A204.1 (cell line): ENCODE measurements around the gene CMTM4.
"Not testable (repeated sequence)": the region's sequence is repeated elsewhere in the genome, so short reads cannot be mapped to it uniquely, and the experiment has no call there.

Experiments
- FAIRE-seq: peaks from 2 replicates; lab custom pipeline; 2012; peaks lifted over from hg19 to GRCh38; lab: Jason Lieb, UNC

The CMTM4 gene

GRCh38 chr16:66592241-66592640 is 104.3 kb downstream of the CMTM4 start:
- no peak for FAIRE-seq

- FAIRE-seq = no peak
Measured at GRCh38 chr16:66591018-66591417, 105.5 kb downstream of the CMTM4 start.

- no peak for FAIRE-seq
Measured at GRCh38 chr16:66590322-66590721, 106.2 kb downstream of the CMTM4 start.

DNA sequence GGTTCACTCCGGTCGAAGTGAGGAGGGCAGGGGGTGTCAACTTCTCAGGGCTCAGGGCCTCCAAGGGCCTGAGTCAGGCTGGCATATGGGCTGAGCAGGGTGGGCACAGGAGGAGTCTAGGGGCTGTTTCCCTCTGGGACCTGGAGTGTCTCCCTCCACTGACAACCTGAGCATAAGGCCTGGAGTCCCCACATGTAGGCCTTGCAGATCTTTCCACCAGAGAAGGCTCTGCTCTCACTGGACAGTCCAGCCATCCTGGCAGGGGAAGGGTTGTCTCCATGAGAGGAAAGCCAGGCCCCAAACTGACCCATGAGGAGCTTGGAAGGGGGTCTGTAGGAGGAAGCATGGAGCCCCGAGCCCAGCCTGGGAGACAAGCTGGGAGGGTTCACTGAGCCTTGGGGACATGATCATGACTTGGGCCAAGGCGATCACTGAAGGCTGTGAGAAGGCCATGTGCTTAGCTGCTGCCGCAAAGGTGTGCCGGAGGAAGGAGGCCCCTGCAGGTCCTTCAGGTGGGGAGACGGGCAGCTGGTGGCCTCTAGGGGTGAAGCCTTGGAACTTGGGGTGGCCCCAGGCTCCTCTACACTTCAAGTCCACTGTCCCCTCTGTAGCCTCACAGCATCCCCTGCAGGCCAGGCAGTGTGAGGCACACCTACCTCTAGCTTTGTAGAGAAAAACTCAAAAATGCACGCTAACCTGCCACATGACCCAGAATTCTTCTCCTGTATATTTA is 107.4 kb downstream of the CMTM4 start:
- no peak for FAIRE-seq

GRCh38 chr16:66587881-66588600 is 108.5 kb downstream of the CMTM4 start:
- FAIRE-seq = no peak

GRCh38 chr16:66585481-66586239 is 110.9 kb downstream of the CMTM4 start:
- no peak for FAIRE-seq

GRCh38 chr16:66581246-66581952 is 115.1 kb downstream of the CMTM4 start:
- FAIRE-seq = no peak

- no peak for FAIRE-seq
Measured at GRCh38 chr16:66580605-66581209, 115.8 kb downstream of the CMTM4 start.

DNA sequence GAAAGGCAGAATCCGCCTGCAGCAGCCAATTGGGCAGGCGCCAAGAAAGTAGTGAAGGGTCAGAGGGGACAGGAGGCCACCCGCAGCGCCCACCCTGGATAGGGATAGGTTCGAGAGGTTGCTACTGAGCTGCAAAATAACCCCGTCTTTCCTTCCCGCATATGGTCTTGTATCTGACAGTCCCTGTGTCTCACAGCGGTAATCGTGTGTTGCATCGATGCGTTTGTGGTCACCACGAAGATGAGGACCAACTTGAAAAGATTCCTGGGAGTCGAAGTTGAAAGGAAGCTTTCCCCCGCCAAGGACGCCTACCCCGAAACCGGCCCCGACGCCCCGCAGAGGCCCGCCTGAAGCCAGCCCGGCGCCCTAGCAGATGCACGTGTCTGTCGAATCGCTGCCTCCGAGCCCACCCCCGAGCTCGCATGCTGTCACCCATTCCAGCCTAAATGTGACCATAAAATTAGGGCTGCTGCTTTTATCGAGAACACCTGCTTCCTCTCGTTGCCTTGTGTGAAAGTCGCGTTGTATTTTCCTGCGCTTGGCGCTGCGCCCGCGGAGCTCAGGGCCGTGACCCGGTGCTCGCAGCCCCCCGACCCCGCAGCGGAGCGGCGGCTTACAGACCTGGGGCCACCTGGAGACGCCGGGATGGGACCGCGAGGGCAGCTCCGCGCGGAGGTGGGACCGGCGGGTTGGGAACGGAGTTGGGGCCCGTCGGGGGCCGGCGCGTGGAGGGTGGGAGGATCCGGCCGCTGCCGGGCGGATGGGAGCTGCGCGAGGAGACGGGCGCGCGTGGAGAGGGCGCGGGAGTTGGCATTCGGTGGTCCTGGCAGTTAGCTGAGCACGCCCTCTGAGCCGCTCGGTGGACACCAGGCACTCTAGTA is 117.7 kb downstream of the CMTM4 start, which contains the start of gene CMTM2:
Gene CMTM2 (plus strand): TSS at position 813 of the 881 bp plus-strand sequence. CDS start 145 bp downstream, outside the sequence.
- FAIRE-seq = no peak

DNA sequence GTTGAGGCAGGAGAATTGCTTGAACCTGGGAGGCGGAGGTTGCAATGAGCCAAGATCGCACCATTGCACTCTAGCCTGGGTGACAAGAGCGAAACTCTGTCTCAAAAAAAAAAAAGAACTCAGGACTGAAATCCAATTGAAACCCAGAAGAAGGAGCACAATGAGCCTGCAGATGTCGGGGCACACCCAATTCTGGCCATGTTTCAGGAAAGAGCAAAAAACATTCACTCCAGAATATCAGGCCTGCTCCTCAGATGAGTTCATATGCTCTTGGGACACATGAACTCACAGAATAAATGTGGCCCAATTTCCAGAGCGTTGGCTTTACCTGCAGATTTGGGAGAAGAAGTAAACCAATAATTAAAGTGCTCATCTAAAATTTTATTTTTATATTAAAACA is 120.2 kb downstream of the CMTM4 start:
- FAIRE-seq = no peak

DNA sequence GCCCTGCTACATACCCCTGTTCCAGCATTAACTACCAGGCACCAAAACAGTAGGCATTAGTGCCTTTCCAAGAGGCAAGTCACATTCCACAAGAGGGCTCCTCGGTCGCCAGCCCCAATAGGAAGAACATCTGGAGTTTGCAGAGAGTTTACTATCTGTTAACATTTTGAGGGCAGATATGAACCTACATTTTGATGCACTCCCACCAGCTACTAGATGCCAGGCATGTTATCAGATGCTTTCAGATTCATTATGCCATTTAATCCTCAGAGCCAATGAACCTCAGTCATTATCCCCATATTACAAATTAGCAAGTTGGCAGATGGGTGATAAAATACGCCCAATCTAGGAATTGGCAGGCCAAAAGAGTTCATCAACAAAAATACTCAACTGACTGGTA is 121.5 kb downstream of the CMTM4 start:
- FAIRE-seq = no peak

GRCh38 chr16:66574531-66574930 is 122.0 kb downstream of the CMTM4 start:
- no peak for FAIRE-seq

DNA sequence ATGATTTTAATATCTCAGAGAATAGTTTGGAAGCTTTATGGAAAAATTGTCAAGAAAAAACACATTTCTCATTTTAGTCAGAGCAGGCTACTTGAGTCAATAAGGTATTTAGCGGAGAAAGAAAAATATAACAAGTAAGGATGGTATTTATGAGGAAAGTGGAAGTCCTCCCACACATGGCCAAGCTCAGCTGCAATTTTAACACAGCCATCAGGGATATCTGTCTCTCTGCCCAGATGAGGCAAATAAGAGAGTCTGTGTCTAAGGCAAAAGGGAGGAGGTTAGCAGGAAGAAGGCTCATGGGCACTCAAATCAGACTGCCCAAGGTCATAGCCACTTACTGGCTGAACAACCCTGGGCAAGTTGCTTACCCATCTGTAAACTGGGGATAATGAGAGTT is 122.5 kb downstream of the CMTM4 start:
- FAIRE-seq = no peak

- no peak for FAIRE-seq
Measured at GRCh38 chr16:66572356-66572755, 124.2 kb downstream of the CMTM4 start.

- no peak for FAIRE-seq
Measured at GRCh38 chr16:66569827-66570405, 126.6 kb downstream of the CMTM4 start.

- no peak for FAIRE-seq
Measured at GRCh38 chr16:66569131-66569530, 127.4 kb downstream of the CMTM4 start.

- FAIRE-seq = no peak
Measured at GRCh38 chr16:66568355-66568754, 128.2 kb downstream of the CMTM4 start.

DNA sequence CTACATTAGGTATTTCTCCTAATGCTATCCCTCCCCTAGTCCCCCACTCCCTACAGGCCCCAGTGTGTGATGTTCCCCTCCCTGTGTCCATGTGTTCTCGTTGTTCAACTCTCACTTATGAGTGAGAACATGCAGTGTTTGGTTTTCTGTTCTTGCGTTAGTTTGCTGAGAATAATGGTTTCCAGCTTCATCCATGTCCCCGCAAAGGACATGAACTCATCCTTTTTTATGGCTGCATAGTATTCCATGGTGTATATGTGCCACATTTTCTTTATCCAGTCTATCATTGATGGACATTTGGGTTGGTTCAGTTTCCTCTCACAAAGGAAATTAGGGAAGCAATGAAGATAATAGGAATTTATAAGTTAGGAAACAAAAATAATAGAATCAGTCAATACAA is 129.3 kb downstream of the CMTM4 start:
- not testable (repeated sequence) for FAIRE-seq

DNA sequence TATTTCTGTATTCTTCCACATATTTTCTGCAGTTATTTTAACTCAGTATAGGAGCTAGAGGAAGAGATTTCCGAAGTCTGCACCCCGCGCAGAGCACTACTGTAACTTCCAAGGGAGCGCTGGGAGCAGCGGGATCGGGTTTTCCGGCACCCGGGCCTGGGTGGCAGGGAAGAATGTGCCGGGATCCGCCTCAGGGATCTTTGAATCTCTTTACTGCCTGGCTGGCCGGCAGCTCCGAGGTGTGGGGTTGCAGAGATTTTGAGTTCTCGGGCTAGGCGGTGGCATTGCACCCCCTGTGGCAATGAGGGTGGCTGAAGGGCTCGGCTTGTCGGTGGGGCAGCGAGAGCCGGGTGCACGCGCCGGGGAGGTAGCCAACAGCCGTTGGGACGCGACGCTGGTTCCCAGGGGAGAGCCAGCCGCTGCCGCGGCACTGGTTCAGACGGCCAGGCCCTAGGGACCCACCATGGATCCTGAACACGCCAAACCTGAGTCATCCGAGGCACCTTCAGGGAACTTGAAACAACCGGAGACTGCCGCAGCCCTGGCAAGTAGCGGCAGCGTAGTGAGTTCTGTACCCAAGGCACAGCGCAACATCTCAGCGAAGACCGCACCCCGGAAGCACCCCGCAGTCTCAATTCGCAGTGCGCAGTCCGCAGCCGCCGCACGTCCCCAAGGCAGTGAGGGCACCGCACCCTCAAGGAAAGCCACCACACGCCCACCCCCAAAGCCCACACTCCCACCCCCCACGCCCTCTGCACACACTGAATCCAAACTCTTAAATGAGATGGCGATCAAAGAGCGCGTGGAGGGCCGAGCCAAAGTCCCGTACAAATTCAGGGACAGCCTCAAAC is 130.3 kb downstream of the CMTM4 start, which contains the start of gene CMTM1:
Gene CMTM1 (plus strand): TSS at position 389 of the 851 bp plus-strand sequence. CDS start 75 bp downstream, at position 464.
- FAIRE-seq = no peak
